ENCODE results near the gene EPHB3. TPM values are rescaled to one million over a fixed set of nuclear protein-coding genes. Genes with fewer than 3 reads are reported as not detected.

Gene EPHB3
- total RNA-seq: 0.07 and 0.92 TPM in 2 replicates

DNA sequence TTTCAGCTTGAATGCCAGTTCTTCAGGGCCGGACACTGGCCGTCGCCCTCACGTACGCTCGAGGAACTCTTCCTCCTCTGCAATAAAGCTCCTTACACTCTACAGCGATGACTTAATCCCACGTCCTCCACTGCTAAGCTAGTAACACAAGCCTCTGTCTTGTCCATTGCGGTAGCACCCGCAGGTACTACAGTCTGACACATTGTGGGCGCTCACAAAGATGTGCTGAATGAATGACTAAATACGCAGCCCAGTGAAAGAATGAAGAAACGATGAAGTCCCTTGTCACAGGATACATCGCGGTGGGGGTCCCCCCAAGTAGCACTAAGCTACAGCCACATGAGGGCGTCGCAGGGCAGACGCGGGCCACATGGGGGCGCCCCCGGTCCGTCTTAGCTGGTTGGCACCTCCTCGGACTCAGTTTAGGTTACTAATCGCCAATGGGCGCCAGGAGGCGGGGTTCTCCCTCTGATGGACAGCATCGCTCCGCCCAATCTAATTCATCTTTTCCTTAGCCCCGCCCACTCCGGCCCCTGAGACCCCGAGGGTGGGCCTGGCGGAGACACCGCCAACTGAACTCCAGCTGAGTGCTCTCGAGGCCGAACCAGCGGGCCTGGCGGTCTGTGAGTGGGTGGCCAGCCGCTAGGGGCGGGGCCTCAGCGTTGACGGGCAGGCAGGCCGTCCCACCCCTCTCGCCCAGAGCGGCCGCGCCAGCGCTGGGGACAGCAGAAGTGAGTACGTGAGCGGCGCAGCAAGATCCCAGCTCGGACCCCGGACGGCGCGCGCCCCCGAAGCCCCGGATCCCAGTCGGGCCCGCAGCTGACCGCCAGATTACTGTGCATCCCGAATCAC is at the start of gene EPHB3:
Gene EPHB3, plus strand, starts transcription at position 725 of the 852 bp plus-strand sequence. CDS start 451 bp downstream, outside the sequence.
- TF ChIP-seq, protein P1, sequence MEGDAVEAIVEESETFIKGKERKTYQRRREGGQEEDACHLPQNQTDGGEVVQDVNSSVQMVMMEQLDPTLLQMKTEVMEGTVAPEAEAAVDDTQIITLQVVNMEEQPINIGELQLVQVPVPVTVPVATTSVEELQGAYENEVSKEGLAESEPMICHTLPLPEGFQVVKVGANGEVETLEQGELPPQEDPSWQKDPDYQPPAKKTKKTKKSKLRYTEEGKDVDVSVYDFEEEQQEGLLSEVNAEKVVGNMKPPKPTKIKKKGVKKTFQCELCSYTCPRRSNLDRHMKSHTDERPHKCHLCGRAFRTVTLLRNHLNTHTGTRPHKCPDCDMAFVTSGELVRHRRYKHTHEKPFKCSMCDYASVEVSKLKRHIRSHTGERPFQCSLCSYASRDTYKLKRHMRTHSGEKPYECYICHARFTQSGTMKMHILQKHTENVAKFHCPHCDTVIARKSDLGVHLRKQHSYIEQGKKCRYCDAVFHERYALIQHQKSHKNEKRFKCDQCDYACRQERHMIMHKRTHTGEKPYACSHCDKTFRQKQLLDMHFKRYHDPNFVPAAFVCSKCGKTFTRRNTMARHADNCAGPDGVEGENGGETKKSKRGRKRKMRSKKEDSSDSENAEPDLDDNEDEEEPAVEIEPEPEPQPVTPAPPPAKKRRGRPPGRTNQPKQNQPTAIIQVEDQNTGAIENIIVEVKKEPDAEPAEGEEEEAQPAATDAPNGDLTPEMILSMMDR (conservative IDR thresholded peaks at IDR 0.05; ENCODE audit: low read depth, low read length): peak; percentile 99
- peak within 1 kb of the TSS; percentile 42 for H3K4me3 ChIP-seq (ENCODE audit: low read depth, low read length)
- peak; percentile 61 for DNase-seq (ENCODE audit: low read depth)

DNA sequence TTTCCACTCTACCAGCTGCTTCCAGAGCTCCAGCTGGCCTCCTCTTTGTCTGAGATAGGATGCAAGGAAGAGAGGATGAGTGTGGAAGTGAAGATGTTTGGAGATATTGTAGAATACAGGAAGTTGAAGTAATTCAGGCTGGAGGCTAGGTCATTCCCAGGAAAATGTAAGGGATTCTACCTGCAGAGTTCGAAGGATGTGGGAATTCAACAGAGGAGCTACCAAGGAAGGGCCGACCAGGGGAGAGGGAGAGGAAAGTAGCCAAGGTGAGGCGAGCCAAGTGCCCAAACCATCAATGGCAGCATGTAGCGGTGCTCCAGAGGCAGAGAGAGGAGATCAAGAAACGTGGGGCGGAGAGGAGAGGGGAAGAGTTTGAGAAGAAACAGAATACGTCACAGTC is 49.0 kb upstream of the EPHB3 start:
- no peak overlapping the region for H3K4me3 ChIP-seq (ENCODE audit: low read depth, low read length)
- DNase-seq (ENCODE audit: low read depth): no peak
- TF ChIP-seq, protein P1 (conservative IDR thresholded peaks at IDR 0.05; ENCODE audit: low read depth, low read length): no peak

DNA sequence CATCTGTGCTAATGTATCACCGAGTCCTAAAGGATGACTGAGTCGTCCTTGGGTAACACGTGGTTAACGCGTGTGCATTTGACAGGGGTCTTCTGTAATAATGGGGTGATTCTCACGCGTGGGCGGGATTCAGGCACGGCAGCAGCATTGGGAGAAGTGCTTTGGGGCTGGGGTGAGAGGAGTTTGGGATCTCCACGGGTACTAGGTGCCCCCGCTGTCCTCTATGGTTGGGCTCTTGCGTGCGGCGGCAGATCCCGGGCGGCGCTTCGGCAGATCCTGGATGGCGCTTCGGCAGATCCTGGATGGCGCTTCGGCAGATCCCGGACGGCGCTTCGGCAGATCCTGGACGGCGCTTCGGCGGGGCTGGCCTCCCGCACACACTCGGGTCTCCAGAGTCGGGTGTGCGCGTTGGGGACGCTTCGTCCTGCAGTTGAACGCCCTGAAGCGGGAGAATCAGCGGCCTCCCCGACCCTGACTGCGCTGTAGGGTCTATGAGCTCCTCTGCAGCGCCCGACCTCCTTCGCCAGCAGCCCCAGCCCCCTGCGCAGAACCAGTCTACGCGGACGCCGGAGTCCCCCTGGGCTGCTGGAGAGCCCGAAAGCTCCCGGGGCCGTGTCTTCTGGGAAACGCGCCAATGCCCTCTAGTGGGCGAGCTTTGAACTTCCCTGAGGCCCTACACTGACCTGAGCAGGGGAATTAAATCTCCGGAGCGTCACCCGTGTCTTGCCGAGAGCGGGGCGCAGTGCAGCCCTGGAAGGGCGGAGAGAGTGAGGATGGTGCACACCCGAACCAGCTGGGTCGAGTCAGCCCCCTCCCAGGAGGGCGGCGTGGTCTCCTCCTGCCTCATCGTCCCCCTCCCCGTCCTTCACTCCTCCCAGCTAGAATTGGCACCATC is 48.1 kb upstream of the EPHB3 start:
- H3K4me3 ChIP-seq (ENCODE audit: low read depth, low read length): peak overlapping the region; percentile 38
- TF ChIP-seq, protein P1 (conservative IDR thresholded peaks at IDR 0.05; ENCODE audit: low read depth, low read length): peak; percentile 74
- DNase-seq (ENCODE audit: low read depth): no peak

DNA sequence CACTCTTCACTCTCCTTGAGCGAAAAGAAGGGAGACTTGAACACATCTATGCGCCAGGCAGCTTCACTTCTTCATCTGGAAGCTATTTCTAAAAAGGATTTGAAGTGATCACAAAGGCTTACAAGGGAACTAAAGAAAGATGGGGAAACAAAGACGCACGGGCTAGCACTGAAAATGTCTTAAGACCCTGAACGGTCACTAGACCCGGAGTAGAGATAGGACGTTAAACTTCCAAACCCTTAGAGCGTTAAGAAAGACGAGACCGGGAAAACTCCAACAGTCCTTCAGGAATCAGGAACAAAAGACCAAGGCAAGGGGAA is 47.5 kb upstream of the EPHB3 start:
- no peak overlapping the region for H3K4me3 ChIP-seq (ENCODE audit: low read depth, low read length)
- no peak for DNase-seq (ENCODE audit: low read depth)
- TF ChIP-seq, protein P1 (conservative IDR thresholded peaks at IDR 0.05; ENCODE audit: low read depth, low read length): no peak

DNA sequence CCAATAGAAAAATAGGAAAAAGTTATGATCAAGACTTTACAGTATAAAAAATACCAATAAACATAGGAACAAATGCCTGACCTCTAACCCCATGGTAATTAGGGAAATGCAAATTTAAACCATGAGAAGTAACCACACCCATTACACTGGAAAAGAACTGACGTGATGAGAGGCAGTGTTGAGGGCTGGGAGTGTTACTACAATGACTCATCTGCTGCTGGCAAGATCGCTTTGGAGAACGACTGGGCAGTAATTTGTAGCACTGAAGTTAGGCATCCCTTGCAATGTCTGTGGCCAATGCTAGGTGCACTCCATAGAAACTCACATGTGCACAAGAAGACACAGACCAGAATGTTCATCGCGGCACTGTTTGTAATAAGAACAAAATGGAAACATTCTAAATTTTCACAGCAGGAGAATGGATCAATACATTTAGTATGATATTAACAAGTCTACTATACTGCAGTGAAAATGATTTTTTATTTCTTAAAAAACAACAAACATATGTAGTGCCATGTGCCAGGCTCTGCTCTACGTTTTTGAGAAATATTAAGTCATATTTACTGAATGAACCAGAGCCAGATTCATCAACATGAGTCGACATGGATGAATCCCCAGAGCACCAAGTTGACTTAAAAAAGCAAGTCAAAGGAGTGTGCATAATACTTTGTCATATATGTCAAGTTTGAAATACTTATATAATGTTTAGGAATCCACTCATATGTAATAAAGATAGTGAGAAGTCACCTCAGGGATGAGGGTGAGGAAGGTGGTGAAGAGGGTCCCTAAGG is 37.6 kb upstream of the EPHB3 start:
- no peak for DNase-seq (ENCODE audit: low read depth)
- no peak overlapping the region for H3K4me3 ChIP-seq (ENCODE audit: low read depth, low read length)
- TF ChIP-seq, protein P1 (conservative IDR thresholded peaks at IDR 0.05; ENCODE audit: low read depth, low read length): no peak

DNA sequence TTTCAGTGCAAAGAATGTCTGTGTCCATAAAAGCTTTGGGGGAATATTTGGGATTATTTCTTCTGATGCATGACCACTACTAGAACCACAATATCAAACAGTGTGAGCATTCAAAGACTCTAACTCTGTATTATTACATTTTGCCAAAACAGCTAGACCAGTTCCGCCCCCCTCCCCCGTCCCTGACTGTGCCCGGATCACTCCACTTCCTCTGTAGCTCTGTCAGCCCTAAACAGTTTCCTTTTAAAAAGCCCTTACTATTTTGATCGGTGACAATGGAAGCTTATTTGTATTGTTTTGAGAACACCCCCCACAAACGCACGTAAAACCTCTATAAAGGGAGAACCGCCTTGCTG is 36.6 kb upstream of the EPHB3 start:
- DNase-seq (ENCODE audit: low read depth): no peak
- peak overlapping the region; percentile 51 for H3K4me3 ChIP-seq (ENCODE audit: low read depth, low read length)
- TF ChIP-seq, protein P1 (conservative IDR thresholded peaks at IDR 0.05; ENCODE audit: low read depth, low read length): no peak
